CD14-positive monocyte (primary cell): ENCODE measurements around the gene LINC00237. TPM values are rescaled to one million over a fixed set of nuclear protein-coding genes. Genes with fewer than 3 reads are reported as not detected.
A peak's percentile ranks its signal among the peaks of the same experiment; 100 is the strongest.

ENCODE experiments used
- DNase-seq, 3 donors: peaks; one replicate each; pipeline ENCODE4 v3.0.0-alpha.2; 2011 to 2022
- H2AFZ ChIP-seq: 2 replicates; pipeline ENCODE4 v1.6.0; 2012; ENCODE audit warnings: mild to moderate bottlenecking, low read depth, low read length, inconsistent platforms; ENCODE audit not compliant: insufficient read depth, poor library complexity, severe bottlenecking
- H3K27ac ChIP-seq, 2 donors: 1 replicate in 1 of 2; 2 replicates in 1 of 2; pipeline ENCODE4 v1.5.1; 2012 to 2013; ENCODE audit warnings: low read length in 2 of 2, control low read depth in 1 of 2, inconsistent platforms in 1 of 2, low read depth in 1 of 2, mild to moderate bottlenecking in 1 of 2
- H3K27me3 ChIP-seq, 2 donors: one replicate each; pipeline versions ENCODE4 v1.6.0 to v1.6.1; 2011 to 2013; ENCODE audit warnings: low read length in 2 of 2; ENCODE audit not compliant: control insufficient read depth in 2 of 2, insufficient read depth in 2 of 2
- H3K36me3 ChIP-seq, 2 donors: replicated peaks in 1 of 2; 1 replicate in 1 of 2; 2 replicates in 1 of 2; pipeline versions ENCODE4 v1.5.1 to v1.6.1; 2012 to 2013; ENCODE audit warnings: low read length in 2 of 2, control low read depth in 1 of 2, inconsistent platforms in 1 of 2, mild to moderate bottlenecking in 1 of 2; ENCODE audit not compliant: insufficient read depth in 2 of 2, control insufficient read depth in 1 of 2
- H3K4me1 ChIP-seq, 2 donors: 1 replicate in 1 of 2; 2 replicates in 1 of 2; pipeline versions ENCODE4 v1.5.1 to v1.6.1; 2012 to 2013; ENCODE audit warnings: low read length in 2 of 2, control low read depth in 1 of 2, inconsistent platforms in 1 of 2, mild to moderate bottlenecking in 1 of 2, moderate library complexity in 1 of 2; ENCODE audit not compliant: insufficient read depth in 2 of 2, control insufficient read depth in 1 of 2
- H3K4me2 ChIP-seq: replicated peaks from 2 replicates; pipeline ENCODE3; 2012; ENCODE audit warnings: low read length, moderate library complexity, mild to moderate bottlenecking; ENCODE audit not compliant: poor library complexity, severe bottlenecking; ENCODE audit errors: extremely low read depth
- H3K4me3 ChIP-seq, 3 experiments: fragments of 200-600 bp in 1 of 3; sonication (generic) in 1 of 3; replicated peaks in 1 of 3; 1 replicate in 2 of 3; 2 replicates in 1 of 3; pipeline ENCODE4 v1.5.1; 2011 to 2013; ENCODE audit warnings: low read length in 3 of 3, mild to moderate bottlenecking in 3 of 3, control low read depth in 2 of 3, low read depth in 2 of 3, inconsistent platforms in 1 of 3, moderate library complexity in 1 of 3
- H3K79me2 ChIP-seq: 2 replicates; pipeline ENCODE4 v1.6.0; 2012; ENCODE audit warnings: mild to moderate bottlenecking, control low read depth, inconsistent platforms, low read length, moderate library complexity; ENCODE audit not compliant: insufficient read depth
- H3K9ac ChIP-seq: 2 replicates; pipeline ENCODE4 v1.6.0; 2017; ENCODE audit warnings: low read length, mild to moderate bottlenecking; ENCODE audit not compliant: insufficient read depth, poor library complexity, severe bottlenecking
- H3K9me3 ChIP-seq, 2 donors: replicated peaks in 1 of 2; 1 replicate in 1 of 2; 2 replicates in 1 of 2; pipeline versions ENCODE4 v1.5.1 to v1.6.1; 2012 to 2013; ENCODE audit warnings: low read length in 2 of 2, control low read depth in 1 of 2; ENCODE audit not compliant: control insufficient read depth in 1 of 2, insufficient read depth in 1 of 2
- H4K20me1 ChIP-seq: 2 replicates; pipeline ENCODE4 v1.6.0; 2012; ENCODE audit warnings: mild to moderate bottlenecking, low read length, control low read depth, moderate library complexity; ENCODE audit not compliant: insufficient read depth
- H3K27ac Mint-ChIP-seq, 7 donors: one replicate each; pipeline ENCODE4 v1.8.0; 2020; ENCODE audit warnings: mild to moderate bottlenecking in 7 of 7, mixed read lengths in 7 of 7, moderate library complexity in 6 of 7, inconsistent platforms in 2 of 7
- H3K27me3 Mint-ChIP-seq, 3 donors: one replicate each; pipeline ENCODE4 v1.8.0; 2021 to 2022; ENCODE audit warnings: low read depth in 3 of 3, mild to moderate bottlenecking in 3 of 3, mixed read lengths in 3 of 3, moderate library complexity in 3 of 3, inconsistent platforms in 1 of 3
- H3K36me3 Mint-ChIP-seq, 2 donors: one replicate each; pipeline ENCODE4 v1.8.0; 2020; ENCODE audit warnings: mixed read lengths in 2 of 2, inconsistent platforms in 1 of 2, mild to moderate bottlenecking in 1 of 2
- H3K4me1 Mint-ChIP-seq: one replicate; pipeline ENCODE4 v1.8.0; 2020; ENCODE audit warnings: mild to moderate bottlenecking, mixed read lengths
- H3K4me3 Mint-ChIP-seq, 2 donors: one replicate each; pipeline ENCODE4 v1.8.0; 2020; ENCODE audit warnings: mild to moderate bottlenecking in 2 of 2, mixed read lengths in 2 of 2, moderate library complexity in 1 of 2
- H3K9me3 Mint-ChIP-seq, 7 donors: one replicate each; pipeline ENCODE4 v1.8.0; 2020 to 2022; ENCODE audit warnings: mixed read lengths in 7 of 7, mild to moderate bottlenecking in 6 of 7, moderate library complexity in 6 of 7, inconsistent platforms in 2 of 7
- CTCF ChIP-seq: fragments of 200-600 bp; IDR thresholded peaks from one replicate; pipeline ENCODE4 v1.8.0; 2022; ENCODE audit warnings: antibody characterized with exemption, mild to moderate bottlenecking
- WGBS: methylation state at CpG from one replicate; pipeline ENCODE4 v1.1.5; 2013; ENCODE audit warnings: missing lambda C conversion rate; ENCODE audit not compliant: insufficient coverage; 5-methylcytosine and 5-hydroxymethylcytosine counted together
- intact Hi-C, 2 donors: fragments of 100-400 bp; cut with micrococcal nuclease; formaldehyde crosslinking; loops; one replicate each; pipeline versions ENCODE4 v1.15.0 to v1.15.1; 2023
- polyA plus RNA-seq, 3 donors: library from polyadenylated mRNA; depleted of rRNA in 1 of 3; unstranded in 2 of 3; stranded (reverse) in 1 of 3; fragments of 300-500 nt in 2 of 3; fragments of >200 nt in 1 of 3; fragmentation: Illumina TruSeq in 2 of 3; gene quantifications; 1 replicate in 2 of 3; 2 replicates in 1 of 3; pipeline ENCODE4 v1.2.3, GENCODE V29; 2012 to 2021

Gene LINC00237
- polyA plus RNA-seq, 3 donors = 0.31 to 0.39 TPM; not detected in 1

GRCh38 chr20:21118782-21119181, 12.6 kb upstream of the LINC00237 start:
- H2AFZ ChIP-seq = no peak overlapping the region
- H3K9ac ChIP-seq = no peak overlapping the region
- H3K4me3 ChIP-seq = no peak overlapping the region
- Mint-ChIP-seq H3K27ac (no peak overlapping the region), H3K27me3 (peaks cover 21 to 47% (median 24%) of the 10 kb centered on the region in 3 donors), H3K4me1 (no peaks in the 10 kb centered on the region), H3K4me3 (peak overlapping the region in 1 of 2 donors; percentile 50), H3K9me3 (peaks cover 0 to 8% (median 6%) of the 10 kb centered on the region in 7 donors), H3K36me3 (no peaks in the 10 kb centered on the region)
- H4K20me1 ChIP-seq = no peaks in the 10 kb centered on the region
- H3K4me2 ChIP-seq = no peak overlapping the region
- intact Hi-C loops = no loop called here
- no peaks in the 10 kb centered on the region for H3K9me3 ChIP-seq
- no peak for DNase-seq
- WGBS = no CpG with 5 or more reads among the region's 2 CpGs
- no peak for TF ChIP-seq CTCF
- H3K79me2 ChIP-seq = no peaks in the 10 kb centered on the region
- peaks cover 18 to 39% of the 10 kb centered on the region in 2 donors for H3K27me3 ChIP-seq
- H3K4me1 ChIP-seq = no peaks in the 10 kb centered on the region
- H3K27ac ChIP-seq = no peak overlapping the region
- no peaks in the 10 kb centered on the region for H3K36me3 ChIP-seq

DNA sequence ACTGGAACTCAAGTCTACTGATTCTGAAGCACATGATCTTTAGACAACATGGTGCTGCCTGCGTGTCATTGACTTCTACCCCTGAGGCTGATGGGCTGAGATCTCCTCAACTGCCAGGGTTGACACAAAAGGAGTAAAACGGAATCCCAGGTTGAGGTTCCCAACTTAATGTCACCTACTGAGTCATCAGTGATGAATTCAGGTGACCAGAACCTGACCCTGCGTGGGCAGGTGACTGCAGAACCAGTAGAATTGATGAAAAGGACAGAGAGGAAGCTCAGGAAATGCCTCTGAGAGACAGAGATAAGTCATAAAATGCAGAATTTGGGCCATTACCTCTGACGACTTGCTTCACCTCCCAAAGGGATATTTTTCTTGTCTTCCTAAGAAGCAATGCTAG, 12.0 kb upstream of the LINC00237 start:
- H3K4me1 ChIP-seq = no peaks in the 10 kb centered on the region
- Mint-ChIP-seq H3K27ac (no peak overlapping the region), H3K9me3 (peaks cover 0 to 8% (median 6%) of the 10 kb centered on the region in 7 donors), H3K4me1 (no peaks in the 10 kb centered on the region), H3K4me3 (peak overlapping the region in 1 of 2 donors; percentile 1), H3K27me3 (peaks cover 24 to 53% (median 26%) of the 10 kb centered on the region in 3 donors), H3K36me3 (no peaks in the 10 kb centered on the region)
- H2AFZ ChIP-seq = no peak overlapping the region
- H3K9ac ChIP-seq = no peak overlapping the region
- no peak overlapping the region for H3K4me2 ChIP-seq
- no peak overlapping the region for H3K4me3 ChIP-seq
- DNase-seq = no peak
- intact Hi-C loops = no loop called here
- no peak overlapping the region for H3K27ac ChIP-seq
- H3K9me3 ChIP-seq = no peaks in the 10 kb centered on the region
- H3K27me3 ChIP-seq = peaks cover 22 to 45% of the 10 kb centered on the region in 2 donors
- 100% methylated on average over 1 of the region's 4 CpGs for WGBS
- no peaks in the 10 kb centered on the region for H3K79me2 ChIP-seq
- TF ChIP-seq CTCF = no peak
- no peaks in the 10 kb centered on the region for H4K20me1 ChIP-seq
- H3K36me3 ChIP-seq = no peaks in the 10 kb centered on the region
